DMS79 (cell line): ENCODE results near the gene MDK.

Experiments used
- DNase-seq: peaks from one replicate; lab custom pipeline; 2025; lab: John Stamatoyannopoulos, UW

The MDK gene

DNA sequence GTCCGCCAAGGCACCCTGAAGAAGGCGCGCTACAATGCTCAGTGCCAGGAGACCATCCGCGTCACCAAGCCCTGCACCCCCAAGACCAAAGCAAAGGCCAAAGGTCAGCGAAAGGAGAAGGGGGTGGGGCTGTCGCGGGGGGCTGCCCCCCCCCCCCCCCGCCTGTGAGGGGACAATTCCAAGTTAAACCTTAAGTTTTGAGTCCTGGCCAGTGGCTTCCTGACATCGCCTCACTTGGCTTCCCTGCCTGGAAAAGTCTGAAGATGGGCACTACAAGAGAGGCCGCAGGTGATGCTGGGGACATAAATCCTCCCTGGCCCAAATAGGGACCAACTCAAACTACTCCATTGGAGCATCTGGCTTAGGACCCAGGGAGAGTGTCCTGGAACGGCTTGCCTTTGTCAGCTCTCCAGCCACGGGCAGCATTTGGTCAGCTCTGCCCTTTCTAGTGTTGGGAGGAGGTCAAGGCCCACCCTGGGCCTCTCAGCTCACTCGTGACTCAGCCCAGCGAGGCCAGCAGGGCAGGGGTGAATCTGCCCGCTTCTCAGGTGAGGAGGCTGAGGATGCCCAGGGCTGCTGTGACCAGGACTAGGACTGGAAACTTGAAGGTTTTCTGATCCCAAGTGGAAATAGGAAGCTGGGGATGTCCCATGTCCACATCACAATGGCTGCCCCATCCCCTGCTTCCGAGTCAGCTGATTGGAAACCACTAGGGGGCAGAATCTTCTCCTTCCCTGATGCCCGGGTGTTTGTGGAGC lies 1.4 kb downstream of the MDK start:
- no peak for DNase-seq

DNA sequence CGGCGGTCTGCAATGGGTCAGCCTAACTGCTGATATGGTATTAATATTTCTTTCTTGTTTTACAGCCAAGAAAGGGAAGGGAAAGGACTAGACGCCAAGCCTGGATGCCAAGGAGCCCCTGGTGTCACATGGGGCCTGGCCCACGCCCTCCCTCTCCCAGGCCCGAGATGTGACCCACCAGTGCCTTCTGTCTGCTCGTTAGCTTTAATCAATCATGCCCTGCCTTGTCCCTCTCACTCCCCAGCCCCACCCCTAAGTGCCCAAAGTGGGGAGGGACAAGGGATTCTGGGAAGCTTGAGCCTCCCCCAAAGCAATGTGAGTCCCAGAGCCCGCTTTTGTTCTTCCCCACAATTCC lies 1.9 kb downstream of the MDK start:
- DNase-seq, result no peak

DNA sequence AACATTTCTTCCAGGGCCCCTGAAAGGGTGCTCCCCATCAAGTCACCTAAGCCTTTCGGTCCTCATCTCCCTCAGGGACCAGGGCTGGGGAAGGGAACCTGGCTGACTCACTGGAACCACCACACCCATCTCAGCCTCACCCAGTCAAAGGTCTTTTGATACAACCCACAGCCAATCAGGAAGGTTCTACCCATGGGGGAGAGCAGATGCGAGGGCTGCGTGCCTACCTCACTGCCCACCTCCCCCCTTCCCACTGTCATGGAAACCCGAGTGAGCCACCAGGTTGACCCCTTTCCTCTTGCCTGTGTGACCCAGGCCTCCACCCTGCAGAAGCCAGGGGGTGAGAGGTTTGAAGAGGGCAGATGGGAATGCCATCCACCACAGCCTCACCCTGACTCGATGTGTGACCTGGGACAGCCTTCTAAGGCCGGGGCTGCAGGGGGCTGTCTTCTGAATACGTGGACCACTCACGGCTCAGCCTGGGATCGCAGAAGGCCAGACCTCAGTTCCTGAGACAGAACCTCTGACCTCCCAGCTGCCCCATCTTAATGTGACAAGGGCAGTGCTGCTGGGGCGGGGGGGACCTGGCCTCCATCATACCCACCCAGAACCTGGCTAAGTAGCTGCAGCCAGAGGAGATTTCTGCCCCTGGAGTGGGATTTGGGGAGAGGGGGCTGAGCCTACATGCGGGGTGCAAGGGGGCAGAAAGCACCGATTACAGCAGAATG lies 2.7 kb downstream of the MDK start:
- DNase-seq, result no peak

DNA sequence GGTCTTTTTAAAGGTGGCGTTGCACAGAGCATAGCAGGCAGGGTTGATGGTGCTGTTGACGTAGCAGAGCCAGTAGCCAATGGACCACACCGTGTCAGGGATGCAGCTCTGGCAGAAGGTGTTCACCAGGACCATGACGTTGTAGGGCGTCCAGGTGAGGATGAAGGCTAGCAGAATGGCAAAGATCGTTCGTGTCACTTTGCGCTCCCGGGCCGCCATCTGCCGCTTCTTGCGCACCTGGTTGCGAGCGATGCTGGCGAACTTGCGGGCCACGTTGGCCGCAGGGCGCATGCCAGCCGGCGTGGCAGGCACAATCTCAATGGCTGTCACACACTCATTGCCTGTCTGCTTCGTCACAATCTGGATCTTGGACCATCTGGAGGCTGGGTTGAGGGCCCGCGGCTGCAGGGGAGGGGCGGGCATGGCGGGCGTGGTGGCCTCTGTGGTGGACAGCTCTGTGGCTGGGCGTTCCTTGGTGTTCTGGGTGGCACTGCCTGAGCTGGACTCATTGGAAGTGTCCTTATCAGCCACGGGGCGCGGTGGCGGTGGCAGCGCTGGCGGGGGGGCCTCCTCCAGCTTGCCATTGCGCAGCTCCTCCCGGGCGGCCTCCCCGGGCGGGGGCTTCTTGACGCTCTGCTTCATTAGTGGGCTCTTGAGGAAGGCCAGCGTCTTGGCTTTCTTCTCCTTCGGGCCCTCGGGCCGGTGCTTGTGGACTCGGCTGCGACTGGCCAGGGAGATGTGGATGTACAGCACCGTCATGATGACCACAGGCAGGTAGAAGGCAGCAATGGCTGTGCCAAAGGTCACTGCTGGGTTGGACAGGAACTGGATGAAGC lies 3.9 kb downstream of the MDK start:
- DNase-seq, result no peak

DNA sequence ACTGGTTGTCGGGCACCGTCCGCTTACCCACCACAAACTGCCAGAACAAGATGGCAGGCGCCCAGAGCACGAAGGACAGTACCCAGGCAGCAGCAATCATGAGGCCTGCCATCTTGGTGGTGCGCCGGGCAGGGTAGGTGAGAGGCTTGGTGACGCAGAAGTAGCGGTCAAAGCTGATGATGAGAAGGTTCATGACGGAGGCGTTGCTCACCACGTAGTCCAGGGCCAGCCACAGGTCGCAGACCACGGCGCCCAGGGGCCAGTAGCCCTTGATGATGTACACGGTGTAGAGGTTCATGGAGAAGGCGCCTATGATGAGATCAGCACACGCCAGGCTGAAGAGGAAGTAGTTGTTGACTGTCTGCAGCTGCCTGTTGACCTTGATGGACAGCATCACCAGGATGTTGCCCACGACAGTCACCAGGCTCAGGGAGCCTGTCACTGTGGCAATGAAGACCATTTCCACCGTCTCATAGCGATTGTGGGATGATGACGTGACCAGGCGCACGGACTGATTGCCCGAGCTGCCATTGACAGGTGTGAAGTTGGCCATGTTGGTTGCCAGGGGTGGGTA lies 4.6 kb downstream of the MDK start:
- no peak for DNase-seq

DNA sequence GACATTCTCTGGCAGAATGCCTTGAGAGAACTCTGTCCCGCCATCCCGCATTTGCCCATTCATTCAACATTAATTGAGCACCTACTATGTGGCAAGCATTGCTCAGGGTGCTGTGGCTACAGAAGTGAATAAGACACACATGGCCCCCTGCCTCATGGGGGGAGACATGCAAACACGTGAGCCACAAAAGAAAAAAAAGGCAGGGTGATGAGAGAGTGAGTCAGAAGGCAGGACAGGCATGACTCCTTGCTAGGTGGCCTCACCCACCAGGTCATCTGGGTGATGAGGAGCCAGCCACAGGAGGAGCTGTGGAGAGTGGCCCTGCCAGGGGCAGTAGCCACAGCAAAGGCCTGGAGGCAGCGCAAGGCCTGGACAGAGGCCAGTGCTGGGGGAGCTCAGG lies 5.2 kb downstream of the MDK start:
- DNase-seq, result no peak

DNA sequence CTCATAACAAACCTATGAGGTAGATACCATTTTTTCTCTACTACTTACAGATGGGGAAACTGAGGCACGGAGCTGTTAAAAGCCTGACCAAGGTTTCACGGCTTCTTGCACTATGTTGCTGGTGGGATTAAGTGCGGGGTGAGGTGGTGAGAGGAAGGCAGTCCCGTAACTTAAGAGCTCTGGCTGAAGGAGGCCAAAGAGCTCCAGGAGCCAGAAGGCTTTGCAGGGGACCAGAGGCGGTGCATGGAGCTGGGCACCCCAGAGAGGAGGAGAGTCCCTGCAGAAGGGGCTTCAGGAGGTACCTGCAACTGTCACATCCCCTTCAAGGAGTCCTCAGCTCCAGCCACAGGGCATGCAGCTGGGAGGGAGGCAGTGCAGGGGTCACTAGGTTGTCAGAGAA lies 6.0 kb downstream of the MDK start:
- DNase-seq, result no peak

DNA sequence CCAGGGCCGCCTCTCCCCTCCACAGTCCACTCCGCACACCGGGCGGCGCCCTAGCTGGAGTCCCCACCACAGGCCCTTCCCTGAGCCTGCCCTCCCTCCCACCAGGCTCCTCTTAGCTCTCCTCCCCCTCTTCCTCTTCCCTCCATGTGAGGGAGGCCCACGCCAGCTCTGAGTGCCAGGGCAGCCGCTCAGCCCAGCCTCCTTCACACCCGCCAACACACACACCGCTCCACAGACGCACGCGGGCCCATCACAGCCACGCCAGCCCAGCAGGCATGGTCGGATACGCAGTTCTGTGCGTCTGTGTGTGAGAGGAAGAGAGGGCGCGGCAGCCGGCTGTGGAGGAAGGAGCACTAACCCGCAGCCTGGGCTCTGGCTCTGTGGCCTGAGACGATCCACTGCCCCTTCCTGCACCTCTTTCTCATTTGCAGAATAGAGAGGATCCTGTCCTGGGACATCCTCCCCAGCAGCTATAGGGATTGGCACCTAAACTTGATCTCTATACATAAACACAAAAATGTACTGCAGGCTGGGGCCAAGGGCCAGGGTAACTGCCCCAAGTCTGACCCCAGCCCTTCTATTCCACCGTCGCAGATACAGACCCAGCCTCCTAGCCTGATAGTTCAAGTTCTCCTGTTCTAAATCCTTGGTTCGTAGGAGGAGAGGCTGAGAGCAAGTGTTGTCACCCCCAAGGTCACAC lies 6.6 kb downstream of the MDK start:
- DNase-seq, result no peak

DNA sequence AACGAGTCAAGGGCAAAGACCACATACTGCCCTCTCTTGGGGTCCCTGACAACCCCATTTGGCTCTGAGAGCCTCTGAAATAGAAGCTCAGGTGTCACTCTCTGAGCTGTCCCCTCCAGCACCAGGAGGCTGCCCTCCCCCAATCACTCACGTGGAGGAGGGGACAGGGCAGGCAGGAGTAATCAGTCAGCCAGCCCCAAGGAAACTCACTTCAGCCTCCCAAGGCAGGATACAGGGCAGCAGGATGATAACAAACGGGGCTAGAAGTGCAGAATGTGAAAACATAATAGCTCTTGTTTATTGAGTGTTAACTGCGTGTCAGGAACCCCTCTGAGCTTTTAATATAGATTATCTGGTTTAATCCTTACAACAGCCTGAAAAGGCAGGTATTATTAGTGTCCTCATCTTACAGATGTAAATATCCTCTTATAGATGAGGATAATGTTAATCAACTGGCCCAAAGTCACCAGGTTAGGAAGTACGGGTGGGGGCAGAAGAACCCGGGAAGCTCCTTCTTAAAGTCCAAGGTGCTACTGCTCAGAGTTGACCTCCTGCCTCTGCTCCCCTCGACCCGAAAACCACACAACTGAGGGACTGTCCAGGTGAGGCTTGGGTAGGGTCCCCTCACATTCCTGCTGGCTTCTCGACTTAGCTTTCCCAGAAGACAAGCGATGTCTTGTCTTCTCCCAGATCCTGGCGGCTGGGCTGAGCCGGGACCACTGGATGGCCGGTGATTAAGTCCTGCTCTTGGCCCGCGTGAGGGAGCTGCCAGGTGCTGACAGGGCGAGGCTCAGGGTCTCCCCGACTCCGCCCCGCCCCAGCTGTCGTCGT lies 7.4 kb downstream of the MDK start:
- no peak for DNase-seq

DNA sequence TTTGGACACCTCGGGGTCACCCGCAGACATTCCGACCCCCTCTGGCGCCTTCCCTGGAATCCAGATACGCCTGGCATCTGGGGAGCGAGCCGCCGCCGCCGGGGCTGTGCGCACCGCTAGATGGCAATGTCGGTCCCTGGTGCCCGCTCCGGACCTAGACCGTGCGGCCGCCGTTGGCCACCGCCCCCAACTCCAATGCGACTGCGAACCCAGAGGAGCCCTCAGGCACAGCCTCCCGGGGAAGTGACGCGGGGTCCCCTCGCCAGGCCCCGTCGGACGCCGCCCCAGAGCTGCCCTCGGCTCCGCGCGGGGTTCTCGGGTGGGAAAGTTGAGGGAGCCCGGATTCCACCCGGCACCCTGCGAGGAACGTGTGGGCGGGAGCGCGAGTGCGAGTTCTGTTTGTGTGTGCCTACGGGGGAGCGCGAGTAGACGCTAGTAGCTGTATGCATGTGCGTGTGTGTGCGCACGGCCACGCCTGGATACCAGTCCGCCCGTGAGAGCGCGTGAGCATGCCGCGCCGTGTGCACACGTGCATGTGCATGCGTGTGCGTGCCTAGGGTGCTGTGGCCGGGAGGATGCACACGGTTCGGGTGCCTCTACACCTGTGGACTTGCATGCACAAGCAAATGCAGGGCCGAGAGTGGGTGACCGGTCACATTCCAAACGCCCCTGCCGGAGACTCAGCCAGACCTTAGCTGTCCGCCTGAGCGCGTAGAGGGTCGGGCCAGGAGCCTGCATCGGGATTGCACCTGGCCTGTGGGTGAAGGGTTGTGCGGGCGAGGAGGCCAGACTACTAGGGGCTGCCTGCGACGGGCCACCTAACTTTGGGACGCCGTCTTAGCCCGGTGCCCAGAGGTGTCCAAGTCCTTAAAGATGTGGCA lies 8.2 kb downstream of the MDK start:
- peak; percentile 50 for DNase-seq

DNA sequence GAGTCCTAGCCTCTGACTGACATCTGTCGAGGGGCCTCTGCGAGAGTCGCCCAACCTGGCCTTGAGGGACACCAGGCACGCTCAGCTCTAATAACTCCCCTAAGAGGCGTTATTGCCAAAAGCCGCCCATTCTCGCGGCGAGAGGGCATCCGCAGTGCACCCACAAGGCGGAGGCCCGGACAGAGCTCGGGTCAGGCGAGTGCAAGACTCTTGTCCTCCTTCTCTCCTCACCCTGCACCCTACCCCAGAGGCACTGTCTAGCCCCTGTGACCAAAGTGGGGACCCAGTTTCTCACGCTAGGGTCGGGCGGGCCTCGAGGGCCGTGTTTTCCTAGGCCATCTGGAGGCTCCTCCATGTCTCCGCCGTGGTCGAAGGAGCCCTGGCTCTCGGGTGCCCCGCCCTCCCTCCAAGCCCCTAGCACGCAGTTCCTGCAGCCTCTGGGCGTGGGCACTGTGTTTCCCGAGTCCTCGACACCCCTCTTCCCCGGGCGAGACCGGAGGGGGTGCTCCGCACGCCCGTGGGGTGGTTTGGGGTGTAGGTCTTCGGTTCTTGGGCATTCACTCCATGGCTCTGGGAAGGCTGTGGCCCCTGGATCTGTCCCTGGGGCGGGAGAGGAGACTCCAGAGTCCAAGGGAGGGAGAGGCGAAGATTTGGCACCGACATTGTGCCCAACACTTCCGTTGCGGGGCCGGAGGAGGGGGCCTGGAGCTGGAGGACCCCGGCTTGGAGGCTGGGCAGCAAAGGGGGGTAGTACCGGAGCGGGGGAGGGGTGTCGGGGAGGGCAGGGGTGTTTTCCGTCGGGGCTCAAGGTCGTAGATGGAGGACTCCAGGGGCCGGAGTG lies 9.1 kb downstream of the MDK start:
- DNase-seq, result peak; percentile 12

DNA sequence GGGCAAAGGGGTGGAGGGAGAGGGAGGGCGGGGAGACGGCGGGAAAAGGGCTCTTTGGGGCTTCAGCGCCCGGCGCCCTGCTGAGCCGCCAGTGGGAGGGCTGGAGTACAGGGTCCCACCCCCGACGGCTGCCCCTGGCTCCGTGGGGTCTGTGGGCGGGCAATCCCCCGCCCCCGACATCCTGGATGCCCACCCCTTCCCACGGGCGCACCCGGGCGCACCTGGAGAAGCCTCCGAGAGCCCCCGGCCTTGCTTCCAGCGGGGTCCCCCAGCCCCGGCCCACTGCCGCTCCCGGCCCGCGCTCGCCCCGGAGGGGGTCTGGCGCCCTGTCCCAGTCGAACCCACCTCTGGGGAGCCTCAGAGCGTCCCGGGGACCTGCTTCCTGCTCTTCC lies 9.7 kb downstream of the MDK start:
- no peak for DNase-seq

DNA sequence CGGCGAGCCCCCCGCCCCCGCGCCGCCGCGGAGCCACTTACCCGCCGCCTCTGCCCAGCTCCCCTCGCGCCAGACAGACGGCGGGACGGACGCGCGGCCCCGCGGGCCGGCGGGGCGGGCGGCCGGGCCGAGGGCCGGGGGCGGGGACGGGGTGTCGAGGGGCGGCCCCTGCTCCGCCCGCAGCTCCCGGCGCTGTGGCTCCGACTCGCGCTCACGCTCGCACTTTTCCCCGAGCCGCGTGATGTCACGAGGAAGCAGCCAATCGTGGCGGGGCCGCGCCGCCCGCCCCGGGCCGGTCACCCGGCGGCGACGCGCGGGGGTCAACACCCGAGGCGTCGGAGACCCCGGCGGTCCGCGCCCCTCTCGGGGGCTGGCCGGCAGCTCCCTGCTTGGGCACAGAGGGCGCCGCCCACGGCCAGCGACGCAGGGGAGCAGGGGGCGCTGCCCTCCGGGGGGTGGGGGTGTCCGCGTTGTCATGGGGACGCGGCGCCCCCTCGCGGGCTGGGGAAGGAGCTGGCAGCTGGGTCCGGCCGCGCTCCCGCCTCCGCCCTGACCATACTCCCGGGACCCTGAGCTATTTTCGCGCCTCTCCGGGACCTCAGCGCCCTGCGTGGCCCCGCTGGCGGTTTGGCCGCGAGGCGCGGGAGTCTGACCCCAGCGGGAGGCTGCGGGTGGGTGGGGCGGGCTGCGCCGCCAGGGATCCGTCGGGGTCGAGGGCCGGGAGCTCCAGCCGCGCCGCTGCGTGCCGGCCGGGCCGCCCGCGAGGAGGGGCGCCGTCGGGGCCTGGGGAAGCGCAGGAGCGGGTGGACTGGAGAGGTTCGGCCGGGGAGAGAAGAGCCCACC lies 10.3 kb downstream of the MDK start, which contains the start of gene CHRM4:
CHRM4 (minus strand) TSS at position 199 of the 843 bp plus-strand sequence. CDS start 5,219 bp downstream, outside the sequence.
- DNase-seq, result peak; percentile 74

DNA sequence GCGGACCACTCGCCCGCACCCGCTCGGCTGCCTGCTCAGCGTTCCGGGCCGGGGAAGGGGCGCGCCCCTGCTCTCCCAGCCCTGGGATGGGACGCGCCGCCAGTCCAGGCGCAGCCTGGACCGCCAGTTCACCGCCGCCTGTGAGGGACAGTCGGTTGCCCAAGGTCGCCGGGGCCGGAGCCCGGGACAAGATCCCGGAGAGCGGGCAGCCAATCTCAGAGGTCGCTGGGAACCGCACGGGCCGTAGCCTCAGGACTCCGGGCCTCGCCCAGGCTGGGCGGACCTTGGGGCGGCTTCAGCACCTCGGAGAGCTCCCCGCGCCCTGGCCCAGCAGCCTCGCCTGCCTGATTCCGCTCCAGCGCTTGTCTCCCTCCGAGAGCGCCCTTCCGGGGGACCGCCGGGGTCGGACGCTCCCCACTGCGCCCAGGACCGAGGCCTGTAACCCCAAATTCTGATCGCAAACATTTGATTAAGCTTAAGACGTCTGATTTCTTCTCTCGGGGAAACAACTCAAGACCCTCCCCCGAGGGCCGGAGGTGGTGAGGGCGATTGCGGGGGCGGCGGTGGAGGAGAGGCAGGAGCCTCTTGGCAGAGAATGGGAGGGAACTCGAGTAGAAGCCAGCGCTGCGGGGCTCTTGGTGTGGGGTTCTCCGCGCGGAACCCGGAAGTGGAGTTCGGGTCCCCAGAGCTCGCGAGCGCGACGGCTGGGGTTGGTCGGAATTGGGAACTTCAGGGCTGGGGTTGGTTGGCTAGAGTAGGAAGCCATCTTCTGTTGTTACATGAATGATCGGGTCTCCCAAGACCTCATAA lies 11.2 kb downstream of the MDK start:
- peak; percentile 86 for DNase-seq

DNA sequence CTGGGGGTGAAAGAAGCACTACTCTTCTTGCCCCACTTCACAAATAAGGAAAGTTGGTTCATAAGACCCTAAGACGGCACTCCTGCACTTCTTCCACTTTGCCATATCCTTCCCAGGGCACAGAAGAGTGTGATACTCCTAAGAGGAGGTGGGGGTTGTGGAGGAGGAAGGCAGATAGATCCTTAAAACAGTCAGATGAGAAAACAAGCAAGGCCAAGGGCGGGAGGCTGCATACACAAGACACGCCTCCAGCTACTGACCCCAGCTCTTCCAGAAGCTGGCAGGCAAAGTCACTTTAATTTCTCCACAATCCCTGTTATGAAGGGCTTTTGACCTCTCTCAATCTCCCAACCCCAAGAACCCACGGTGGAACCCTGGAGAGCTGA lies 11.8 kb downstream of the MDK start:
- no peak for DNase-seq

DNA sequence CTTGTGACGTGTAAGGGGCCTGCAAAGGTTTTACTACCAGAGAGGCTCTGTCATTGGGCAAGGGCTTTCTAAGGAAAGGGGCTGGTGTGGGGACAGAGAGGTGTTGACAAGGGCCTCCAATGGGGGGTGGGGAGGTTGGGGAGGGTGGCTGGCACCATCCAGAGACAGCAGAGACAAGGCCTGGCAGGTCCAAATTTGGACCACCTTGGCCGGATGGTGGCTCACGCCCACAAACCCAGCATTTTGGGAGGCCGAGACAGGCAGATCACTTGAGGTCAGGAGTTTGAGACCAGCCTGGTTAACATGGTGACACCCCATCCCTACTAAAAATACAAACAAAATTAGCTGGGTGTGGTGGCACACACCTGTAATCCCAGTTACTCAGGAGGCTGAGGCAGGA lies 12.3 kb downstream of the MDK start:
- DNase-seq, result no peak

DNA sequence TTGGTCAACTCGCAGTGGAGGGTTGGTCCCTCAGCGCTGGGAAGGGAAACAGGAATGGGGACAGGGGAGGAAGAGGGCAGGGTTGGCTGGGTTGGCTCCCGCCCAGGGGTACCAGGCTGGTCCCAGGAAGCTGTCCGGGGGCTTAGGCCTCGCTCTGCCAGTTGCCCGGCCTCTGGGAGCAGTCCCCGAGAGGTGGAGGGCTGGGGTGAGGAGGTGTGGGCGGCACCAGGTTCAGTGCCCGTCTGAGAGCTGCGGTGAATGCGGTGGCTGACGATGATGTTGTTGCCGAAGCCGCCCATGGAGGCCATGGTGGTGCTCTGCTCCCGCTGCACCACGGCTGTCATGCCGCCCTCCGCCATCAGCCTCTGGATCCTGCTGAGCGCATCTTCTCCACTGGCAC lies 16.1 kb downstream of the MDK start:
- DNase-seq, result no peak
